Stimulated activated CD4-positive, alpha-beta T cell treated with anti-CD3 and anti-CD28 coated beads, TNF-alpha, amount 100 ng/mL, for 24 hours (primary cell): ENCODE results near the gene WNT5A.

Source experiments
- DNase-seq, 3 experiments: peaks; one replicate each; pipeline ENCODE4 v3.0.0-alpha.2; 2020; ENCODE audit warnings: low read depth in 3 of 3

WNT5A gene

GRCh38 chr3:55481744-55482495 lies 5.2 kb downstream of the WNT5A start:
- DNase-seq: no peak

GRCh38 chr3:55480911-55481743 lies 6.0 kb downstream of the WNT5A start:
- DNase-seq: no peak

GRCh38 chr3:55477306-55478303 lies 9.5 kb downstream of the WNT5A start:
- DNase-seq: no peak

- DNase-seq: no peak
Measured at GRCh38 chr3:55476515-55476914, 10.6 kb downstream of the WNT5A start.

- no peak for DNase-seq
Measured at GRCh38 chr3:55474213-55474632, 12.9 kb downstream of the WNT5A start.

GRCh38 chr3:55473788-55474187 lies 13.3 kb downstream of the WNT5A start:
- DNase-seq: no peak

- no peak for DNase-seq
Measured at GRCh38 chr3:55471522-55472280, 15.4 kb downstream of the WNT5A start.

GRCh38 chr3:55471084-55471483 lies 16.0 kb downstream of the WNT5A start:
- no peak for DNase-seq

- no peak for DNase-seq
Measured at GRCh38 chr3:55469957-55470526, 17.1 kb downstream of the WNT5A start.

- DNase-seq: no peak
Measured at GRCh38 chr3:55468251-55468650, 18.9 kb downstream of the WNT5A start.

- DNase-seq: no peak
Measured at GRCh38 chr3:55467099-55467498, 20.0 kb downstream of the WNT5A start.

- DNase-seq: no peak
Measured at GRCh38 chr3:55466526-55466925, 20.6 kb downstream of the WNT5A start.

GRCh38 chr3:55461896-55462295 lies 25.2 kb downstream of the WNT5A start:
- DNase-seq: no peak

- no peak for DNase-seq
Measured at GRCh38 chr3:55459838-55460237, 27.3 kb downstream of the WNT5A start.

GRCh38 chr3:55458181-55458790 lies 28.8 kb downstream of the WNT5A start:
- no peak for DNase-seq

- DNase-seq: no peak
Measured at GRCh38 chr3:55455915-55456314, 31.2 kb downstream of the WNT5A start.

GRCh38 chr3:55454611-55455010 lies 32.5 kb downstream of the WNT5A start:
- DNase-seq: no peak

GRCh38 chr3:55453886-55454496 lies 33.1 kb downstream of the WNT5A start:
- no peak for DNase-seq

GRCh38 chr3:55452886-55453285 lies 34.2 kb downstream of the WNT5A start:
- no peak for DNase-seq

- DNase-seq: no peak
Measured at GRCh38 chr3:55449527-55449926, 37.6 kb downstream of the WNT5A start.
